GM10248 (cell line): ENCODE measurements around the gene CACNA2D3.

Experiments
- CTCF ChIA-PET: fragments of 300-600 bp; sonication (Branson Sonifier 250); formaldehyde crosslinking; extraction: SDS; loops from one replicate; lab custom pipeline; 2021; ENCODE audit warnings: antibody characterized with exemption; lab: Yijun Ruan, JAX
- POLR2A ChIA-PET: fragments of 350-650 bp; sonication (Branson Sonifier 250); formaldehyde crosslinking; extraction: SDS; loops from one replicate; lab custom pipeline; 2020; ENCODE audit warnings: antibody characterized with exemption; lab: Yijun Ruan, JAX
- DNase-seq: peaks from one replicate; pipeline ENCODE4 v3.0.0; 2012; ENCODE audit errors: extremely low spot score
- TF ChIP-seq, protein P1 (sequence below): IDR thresholded peaks from 2 replicates; pipeline ENCODE4 v1.5.1; 2012; ENCODE audit warnings: mild to moderate bottlenecking, low read depth; ENCODE audit errors: extremely low read depth, missing control alignments, control extremely low read depth

CACNA2D3 gene

DNA sequence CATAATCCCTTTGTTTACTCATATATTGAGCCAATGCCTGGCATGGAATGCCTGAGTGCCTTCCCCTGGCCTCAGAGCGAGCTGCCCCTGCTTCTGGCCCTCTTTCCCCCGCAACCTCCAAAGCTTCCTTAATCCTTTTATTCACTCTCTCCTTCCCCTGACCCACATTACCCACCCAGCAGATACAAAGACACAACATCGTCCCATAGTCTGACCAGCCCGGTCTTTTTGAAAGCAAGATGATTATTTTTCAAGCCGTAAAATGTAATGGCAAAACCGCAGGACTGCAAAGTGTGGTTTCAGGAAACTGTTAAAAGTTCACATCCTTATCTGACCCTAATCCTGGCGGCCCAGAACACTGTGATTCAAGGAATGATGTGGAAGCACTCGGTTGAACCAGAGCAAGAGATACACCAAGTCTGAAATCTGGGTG lies 883.9 kb downstream of the CACNA2D3 start:
- CTCF ChIA-PET: no interaction called here
- TF ChIP-seq, protein P1, sequence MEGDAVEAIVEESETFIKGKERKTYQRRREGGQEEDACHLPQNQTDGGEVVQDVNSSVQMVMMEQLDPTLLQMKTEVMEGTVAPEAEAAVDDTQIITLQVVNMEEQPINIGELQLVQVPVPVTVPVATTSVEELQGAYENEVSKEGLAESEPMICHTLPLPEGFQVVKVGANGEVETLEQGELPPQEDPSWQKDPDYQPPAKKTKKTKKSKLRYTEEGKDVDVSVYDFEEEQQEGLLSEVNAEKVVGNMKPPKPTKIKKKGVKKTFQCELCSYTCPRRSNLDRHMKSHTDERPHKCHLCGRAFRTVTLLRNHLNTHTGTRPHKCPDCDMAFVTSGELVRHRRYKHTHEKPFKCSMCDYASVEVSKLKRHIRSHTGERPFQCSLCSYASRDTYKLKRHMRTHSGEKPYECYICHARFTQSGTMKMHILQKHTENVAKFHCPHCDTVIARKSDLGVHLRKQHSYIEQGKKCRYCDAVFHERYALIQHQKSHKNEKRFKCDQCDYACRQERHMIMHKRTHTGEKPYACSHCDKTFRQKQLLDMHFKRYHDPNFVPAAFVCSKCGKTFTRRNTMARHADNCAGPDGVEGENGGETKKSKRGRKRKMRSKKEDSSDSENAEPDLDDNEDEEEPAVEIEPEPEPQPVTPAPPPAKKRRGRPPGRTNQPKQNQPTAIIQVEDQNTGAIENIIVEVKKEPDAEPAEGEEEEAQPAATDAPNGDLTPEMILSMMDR: no peak
- POLR2A ChIA-PET: no interaction called here
- DNase-seq: no peak

DNA sequence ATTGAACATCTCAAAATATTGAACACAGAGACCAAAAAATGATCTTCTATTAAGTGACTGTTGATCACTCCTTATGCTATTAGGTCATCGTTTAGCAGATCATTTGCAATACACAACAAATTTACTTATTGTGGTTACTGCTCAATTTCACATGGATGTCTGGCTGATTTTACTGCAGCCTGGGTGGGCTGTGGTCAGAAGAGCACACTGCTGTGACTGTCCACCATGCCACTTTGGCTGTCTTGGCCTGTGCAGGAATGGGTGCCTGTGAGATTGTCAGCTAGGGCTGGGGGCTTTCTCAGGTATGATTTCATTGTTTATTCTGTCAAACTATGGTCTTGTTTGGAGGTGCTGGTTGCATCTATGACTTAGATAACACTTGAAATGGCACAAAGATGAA lies 885.6 kb downstream of the CACNA2D3 start:
- ChIA-PET CTCF (no interaction called here), POLR2A (no interaction called here)
- TF ChIP-seq, protein P1: no peak
- no peak for DNase-seq

DNA sequence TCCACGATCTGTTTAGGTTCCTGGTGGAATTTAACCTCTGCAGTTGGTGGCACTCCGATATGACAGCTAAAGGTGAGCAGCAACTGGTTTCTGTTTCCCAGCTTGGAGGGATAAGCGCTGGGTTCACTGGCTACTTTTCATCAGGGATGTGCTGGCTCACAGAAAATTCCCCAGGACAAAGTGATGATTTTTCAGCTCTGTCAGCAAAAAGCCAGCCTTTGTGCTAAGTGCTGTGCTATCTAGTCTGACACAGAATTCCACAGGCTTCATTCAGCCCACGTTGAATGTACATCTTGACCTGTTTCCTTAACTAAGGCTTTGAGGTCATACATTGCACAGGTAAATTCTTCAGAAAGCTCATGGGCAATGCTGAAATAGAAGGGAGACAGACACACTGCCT lies 887.0 kb downstream of the CACNA2D3 start:
- no peak for DNase-seq
- ChIA-PET CTCF (no interaction called here), POLR2A (no interaction called here)
- TF ChIP-seq, protein P1: no peak

DNA sequence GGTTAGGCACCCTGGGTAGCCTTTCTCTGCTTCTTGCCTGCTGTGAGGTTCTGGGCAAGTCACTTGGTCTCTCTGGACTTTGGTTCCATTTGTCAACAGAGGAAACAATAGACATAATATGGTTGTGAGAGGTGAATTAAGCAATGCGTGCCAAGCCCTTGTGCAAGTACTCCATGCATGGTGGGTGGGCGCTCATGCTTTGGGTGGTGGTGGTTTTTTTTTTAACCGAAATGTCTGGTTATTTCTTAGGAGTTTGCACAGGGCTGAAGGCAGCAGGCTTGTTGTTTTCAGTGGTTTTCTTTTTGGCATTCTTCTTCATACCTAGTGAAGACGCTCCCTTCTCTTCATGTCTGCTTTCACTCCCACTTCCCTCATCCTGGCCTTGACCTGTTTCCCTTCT lies 889.7 kb downstream of the CACNA2D3 start:
- TF ChIP-seq, protein P1: no peak
- ChIA-PET POLR2A (no interaction called here), CTCF (no interaction called here)
- no peak for DNase-seq

DNA sequence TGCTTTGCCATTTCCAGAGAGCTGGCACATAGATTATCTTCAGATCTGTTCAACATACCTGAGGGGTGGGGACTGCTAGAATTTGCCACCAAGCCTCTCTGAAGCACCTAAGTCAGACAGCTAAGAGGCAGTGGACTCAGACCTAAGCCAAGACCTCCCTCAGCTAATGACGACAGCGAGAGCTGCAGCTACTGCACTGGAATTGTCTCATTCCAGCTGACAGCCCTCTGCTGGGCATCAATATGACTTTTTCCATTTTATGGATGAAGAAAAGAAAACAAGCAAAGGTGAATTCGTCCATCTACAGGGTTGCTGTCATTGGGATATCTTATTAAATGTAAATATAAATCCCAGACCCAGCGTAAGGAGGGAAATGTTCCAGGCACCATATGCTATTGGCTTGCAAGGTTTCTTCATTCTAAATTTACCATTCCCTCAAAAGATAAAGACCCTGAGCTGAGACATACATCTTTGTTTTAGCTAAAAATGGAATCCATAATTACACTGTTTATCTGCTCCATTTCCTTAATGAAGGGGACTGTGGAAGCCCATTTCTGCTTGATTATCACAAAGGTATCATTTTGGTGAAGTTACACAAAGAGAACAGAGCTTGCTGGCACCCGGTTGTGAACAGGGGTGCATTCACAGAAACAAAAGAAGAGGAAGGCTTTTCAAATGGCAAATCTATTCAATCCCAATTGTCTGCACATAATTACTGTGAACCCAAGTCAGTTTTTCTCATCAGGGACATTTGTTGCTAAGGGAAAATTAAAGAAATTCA lies 891.0 kb downstream of the CACNA2D3 start:
- ChIA-PET POLR2A (no interaction called here), CTCF (no interaction called here)
- DNase-seq: no peak
- TF ChIP-seq, protein P1: no peak

DNA sequence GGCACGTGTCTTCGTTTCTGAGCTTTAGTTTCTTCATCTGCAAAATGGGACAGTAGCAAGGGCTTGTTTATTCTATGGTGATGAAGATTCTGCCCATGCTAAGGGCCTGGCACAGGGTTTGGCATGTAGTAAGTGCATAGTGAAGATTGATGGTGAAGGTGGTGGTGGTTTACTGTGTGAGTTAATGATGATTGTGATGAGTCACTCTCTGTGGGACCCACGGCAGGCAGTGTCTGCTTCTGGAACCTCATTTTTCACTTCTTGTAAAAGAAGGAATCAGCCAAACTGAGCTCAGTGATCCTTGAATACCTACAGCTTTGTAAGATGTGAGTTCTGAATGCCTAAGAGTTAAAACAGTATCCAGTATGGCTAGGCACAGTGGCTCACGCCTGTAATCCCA lies 891.7 kb downstream of the CACNA2D3 start:
- POLR2A ChIA-PET: no interaction called here
- CTCF ChIA-PET: no interaction called here
- DNase-seq: no peak
- TF ChIP-seq, protein P1: no peak
